GM11168 (cell line): ENCODE results near the gene SOCS1.

Experiments used
- in situ Hi-C: fragments of 300-500 bp; cut with MboI; formaldehyde crosslinking; loops from one replicate; pipeline ENCODE4 v1.12.0; 2022; ENCODE audit warnings: low sequenced_read_pairs; ENCODE audit not compliant: unreplicated experiment

SOCS1 gene

GRCh38 chr16:11250091-11250785 lies 5.8 kb downstream of the SOCS1 start:
- in situ Hi-C loops, result no loop called here

- in situ Hi-C loops, result loop anchor here (5.0 kb wide), 1 partner anchor 282 kb away; no protein-coding TSS in a partner anchor
These were observed 6.6 kb downstream of the SOCS1 start for GRCh38 chr16:11249233-11250061.

- in situ Hi-C loops, result loop anchor here (5.0 kb wide), 1 partner anchor 281 kb away; no protein-coding TSS in a partner anchor
These were observed 7.9 kb downstream of the SOCS1 start for GRCh38 chr16:11248133-11248532.

GRCh38 chr16:11245988-11246387 lies 10.0 kb downstream of the SOCS1 start:
- in situ Hi-C loops, result loop anchor here (5.0 kb wide), 1 partner anchor 279 kb away; no protein-coding TSS in a partner anchor

GRCh38 chr16:11245222-11245737 lies 10.7 kb downstream of the SOCS1 start:
- in situ Hi-C loops, result loop anchor here (5.0 kb wide), 1 partner anchor 278 kb away; no protein-coding TSS in a partner anchor

GRCh38 chr16:11242658-11243057 lies 13.3 kb downstream of the SOCS1 start:
- in situ Hi-C loops, result no loop called here

- in situ Hi-C loops, result no loop called here
These were observed 14.4 kb downstream of the SOCS1 start for GRCh38 chr16:11241480-11242204.

- in situ Hi-C loops, result no loop called here
These were observed 15.1 kb downstream of the SOCS1 start for GRCh38 chr16:11240636-11241473.

- in situ Hi-C loops, result no loop called here
These were observed 16.1 kb downstream of the SOCS1 start for GRCh38 chr16:11239644-11240632.

GRCh38 chr16:11238272-11239202 lies 17.5 kb downstream of the SOCS1 start:
- in situ Hi-C loops, result no loop called here

- in situ Hi-C loops, result no loop called here
These were observed 19.3 kb downstream of the SOCS1 start for GRCh38 chr16:11236461-11237254.

GRCh38 chr16:11235703-11235991 lies 20.4 kb downstream of the SOCS1 start:
- in situ Hi-C loops, result no loop called here

- in situ Hi-C loops, result no loop called here
These were observed 20.9 kb downstream of the SOCS1 start for GRCh38 chr16:11234884-11235702.

GRCh38 chr16:11233727-11234376 lies 22.2 kb downstream of the SOCS1 start:
- in situ Hi-C loops, result no loop called here
